GM21515 (cell line): ENCODE results near the gene HMG20A.
"Not testable (repeated sequence)": the region's sequence is repeated elsewhere in the genome, so short reads cannot be mapped to it uniquely, and the experiment has no call there.

Source experiments
- ATAC-seq: cut with Tn5 transposase; IDR thresholded peaks from one replicate; pipeline ENCODE4 v1.9.1; 2021; ENCODE audit not compliant: unreplicated experiment

HMG20A gene

GRCh38 chr15:77406173-77406759 lies 14.4 kb upstream of the HMG20A start:
- ATAC-seq, result not testable (repeated sequence)

GRCh38 chr15:77406846-77407245 lies 13.8 kb upstream of the HMG20A start:
- ATAC-seq, result no peak

- ATAC-seq, result peak; percentile 67
Measured at GRCh38 chr15:77409259-77410156, 11.2 kb upstream of the HMG20A start.

- not testable (repeated sequence) for ATAC-seq
Measured at GRCh38 chr15:77410157-77410500, 10.6 kb upstream of the HMG20A start.

GRCh38 chr15:77410701-77411618 lies 9.7 kb upstream of the HMG20A start:
- no peak for ATAC-seq

GRCh38 chr15:77411619-77411976 lies 9.1 kb upstream of the HMG20A start:
- ATAC-seq, result no peak

GRCh38 chr15:77412972-77413698 lies 7.6 kb upstream of the HMG20A start:
- no peak for ATAC-seq

GRCh38 chr15:77413699-77414349 lies 6.9 kb upstream of the HMG20A start:
- ATAC-seq, result no peak

GRCh38 chr15:77414789-77415442 lies 5.8 kb upstream of the HMG20A start:
- no peak for ATAC-seq

- no peak for ATAC-seq
Measured at GRCh38 chr15:77415450-77416147, 5.1 kb upstream of the HMG20A start.

- no peak for ATAC-seq
Measured at GRCh38 chr15:77416148-77416455, 4.6 kb upstream of the HMG20A start.

- ATAC-seq, result no peak
Measured at GRCh38 chr15:77416954-77417353, 3.7 kb upstream of the HMG20A start.

- ATAC-seq, result no peak
Measured at GRCh38 chr15:77417602-77418001, 3.1 kb upstream of the HMG20A start.

GRCh38 chr15:77418391-77418965 lies 2.2 kb upstream of the HMG20A start:
- no peak for ATAC-seq

GRCh38 chr15:77418966-77419835 lies 1.5 kb upstream of the HMG20A start:
- peak; percentile 27 for ATAC-seq

GRCh38 chr15:77419836-77420609 lies 665 bp upstream of the HMG20A start, which contains the start of gene PEAK1:
PEAK1 (minus strand) TSS chr15:77420104; CDS start chr15:77181926, 238,178 bp downstream.
- peak; percentile 89 for ATAC-seq

- ATAC-seq, result no peak
Measured at GRCh38 chr15:77421370-77421700, 647 bp downstream of the HMG20A start.
